H9 (cell line): ENCODE measurements around the gene AKAP1. TPM values are rescaled to one million over a fixed set of nuclear protein-coding genes. Genes with fewer than 3 reads are reported as not detected.
A peak's percentile ranks its signal among the peaks of the same experiment; 100 is the strongest.

Experiments
- DNase-seq: peaks from one replicate; pipeline ENCODE4 v3.0.0-alpha.2; 2017
- H2AFZ ChIP-seq: one replicate; pipeline ENCODE4 v1.6.1; 2013; ENCODE audit warnings: mild to moderate bottlenecking, low read length, control low read depth, moderate library complexity
- H2AK5ac ChIP-seq: 2 replicates; pipeline ENCODE4 v1.6.1; 2013; ENCODE audit warnings: low read length, control low read depth, mixed read lengths; ENCODE audit not compliant: insufficient read length
- H2BK120ac ChIP-seq: one replicate; pipeline ENCODE4 v1.6.1; 2013; ENCODE audit warnings: low read depth, mild to moderate bottlenecking, low read length, control low read depth, inconsistent platforms; ENCODE audit not compliant: poor library complexity, severe bottlenecking
- H2BK12ac ChIP-seq: 2 replicates; pipeline ENCODE4 v1.6.1; 2013; ENCODE audit warnings: low read length, control low read depth, mixed read lengths, low read depth; ENCODE audit not compliant: insufficient read length
- H2BK15ac ChIP-seq: 2 replicates; pipeline ENCODE4 v1.6.1; 2013; ENCODE audit warnings: low read depth, low read length, control low read depth
- H2BK20ac ChIP-seq: one replicate; pipeline ENCODE4 v1.6.1; 2013; ENCODE audit warnings: low read depth, mild to moderate bottlenecking, low read length, control low read depth, inconsistent platforms; ENCODE audit not compliant: poor library complexity, severe bottlenecking
- H2BK5ac ChIP-seq: 2 replicates; pipeline ENCODE4 v1.6.1; 2013; ENCODE audit warnings: low read length, control low read depth, mixed read lengths; ENCODE audit not compliant: insufficient read length
- H3K14ac ChIP-seq: 2 replicates; pipeline ENCODE4 v1.6.1; 2013; ENCODE audit warnings: low read length, control low read depth; ENCODE audit not compliant: insufficient read depth
- H3K18ac ChIP-seq: 2 replicates; pipeline ENCODE4 v1.6.1; 2013; ENCODE audit warnings: low read depth, mild to moderate bottlenecking, mixed read lengths, low read length, control low read depth; ENCODE audit not compliant: insufficient read length
- H3K23ac ChIP-seq: 2 replicates; pipeline ENCODE4 v1.6.1; 2013; ENCODE audit warnings: low read length, control low read depth, mixed read lengths, low read depth; ENCODE audit not compliant: insufficient read length
- H3K23me2 ChIP-seq: 2 replicates; pipeline ENCODE4 v1.6.1; 2013; ENCODE audit warnings: low read depth, mild to moderate bottlenecking, mixed read lengths, low read length, control low read depth; ENCODE audit not compliant: insufficient read length, poor library complexity, severe bottlenecking
- H3K27ac ChIP-seq: 2 replicates; pipeline ENCODE4 v1.5.1; 2013; ENCODE audit warnings: low read length, control low read depth, mixed read lengths, low read depth; ENCODE audit not compliant: insufficient read length
- H3K27me3 ChIP-seq: 2 replicates; pipeline ENCODE4 v1.6.1; 2013; ENCODE audit warnings: low read length, control low read depth, inconsistent platforms; ENCODE audit not compliant: insufficient read depth
- H3K4ac ChIP-seq: 2 replicates; pipeline ENCODE4 v1.6.1; 2013; ENCODE audit warnings: low read depth, mild to moderate bottlenecking, control low read depth, inconsistent platforms, low read length, moderate library complexity
- H3K4me1 ChIP-seq: 2 replicates; pipeline ENCODE4 v1.6.1; 2013; ENCODE audit warnings: low read length, control low read depth, inconsistent platforms; ENCODE audit not compliant: insufficient read depth
- H3K4me2 ChIP-seq: 2 replicates; pipeline ENCODE4 v1.6.1; 2013; ENCODE audit warnings: low read length, control low read depth, mixed read lengths; ENCODE audit not compliant: insufficient read length, insufficient read depth
- H3K56ac ChIP-seq: 2 replicates; pipeline ENCODE4 v1.6.1; 2013; ENCODE audit warnings: low read depth, mild to moderate bottlenecking, mixed read lengths, low read length, control low read depth; ENCODE audit not compliant: insufficient read length
- H3K79me1 ChIP-seq: 2 replicates; pipeline ENCODE4 v1.6.1; 2013; ENCODE audit warnings: low read depth, mild to moderate bottlenecking, moderate library complexity, low read length, control low read depth, inconsistent platforms; ENCODE audit not compliant: insufficient read depth, poor library complexity, severe bottlenecking
- H3K79me2 ChIP-seq: 2 replicates; pipeline ENCODE4 v1.6.1; 2013; ENCODE audit warnings: low read length, control low read depth, inconsistent platforms; ENCODE audit not compliant: insufficient read depth
- H3K9ac ChIP-seq: 2 replicates; pipeline ENCODE4 v1.6.1; 2013; ENCODE audit warnings: low read length, control low read depth, mixed read lengths; ENCODE audit not compliant: insufficient read length; ENCODE audit errors: extremely low read depth
- H3K9me3 ChIP-seq: one replicate; pipeline ENCODE4 v1.6.1; 2013; ENCODE audit warnings: low read depth, low read length, inconsistent platforms; ENCODE audit not compliant: control insufficient read depth
- H3T11ph ChIP-seq: one replicate; pipeline ENCODE4 v1.6.1; 2013; ENCODE audit warnings: mild to moderate bottlenecking, low read length, control low read depth, inconsistent platforms
- H4K20me1 ChIP-seq: one replicate; pipeline ENCODE4 v1.6.1; 2013; ENCODE audit not compliant: control insufficient read depth, insufficient read length, insufficient read depth
- H4K5ac ChIP-seq: 2 replicates; pipeline ENCODE4 v1.6.1; 2013; ENCODE audit warnings: low read depth, mild to moderate bottlenecking, mixed read lengths, low read length, control low read depth; ENCODE audit not compliant: insufficient read length
- H4K8ac ChIP-seq: replicated peaks from 2 replicates; pipeline ENCODE4 v1.6.1; 2013; ENCODE audit warnings: low read length, control low read depth, mixed read lengths, low read depth; ENCODE audit not compliant: insufficient read length
- H4K91ac ChIP-seq: 2 replicates; pipeline ENCODE4 v1.6.1; 2013; ENCODE audit warnings: low read depth, mild to moderate bottlenecking, moderate library complexity, mixed read lengths, low read length, control low read depth; ENCODE audit not compliant: insufficient read length
- H3K27ac Mint-ChIP-seq, 3 experiments: 2 replicates in 2 of 3; 3 replicates in 1 of 3; pipeline ENCODE4 v1.8.0; 2020 to 2021; ENCODE audit warnings: mixed read lengths in 3 of 3, mild to moderate bottlenecking in 1 of 3, moderate library complexity in 1 of 3
- H3K27me3 Mint-ChIP-seq: 2 replicates; pipeline ENCODE4 v1.8.0; 2021; ENCODE audit warnings: low read depth, mild to moderate bottlenecking, moderate library complexity, mixed read lengths
- H3K36me3 Mint-ChIP-seq, 3 experiments: 2 replicates in 2 of 3; 3 replicates in 1 of 3; pipeline ENCODE4 v1.8.0; 2020 to 2021; ENCODE audit warnings: low read depth in 3 of 3, mixed read lengths in 3 of 3; ENCODE audit not compliant: insufficient read depth in 1 of 3
- H3K4me1 Mint-ChIP-seq, 2 experiments: 2 replicates each; pipeline ENCODE4 v1.8.0; 2020; ENCODE audit warnings: mixed read lengths in 2 of 2
- H3K4me3 Mint-ChIP-seq, 2 experiments: 2 replicates in 1 of 2; 3 replicates in 1 of 2; pipeline ENCODE4 v1.8.0; 2020 to 2021; ENCODE audit warnings: mild to moderate bottlenecking in 2 of 2, mixed read lengths in 2 of 2, moderate library complexity in 1 of 2
- H3K9me3 Mint-ChIP-seq, 2 experiments: 2 replicates in 1 of 2; 3 replicates in 1 of 2; pipeline ENCODE4 v1.8.0; 2020; ENCODE audit warnings: mild to moderate bottlenecking in 2 of 2, mixed read lengths in 2 of 2, moderate library complexity in 1 of 2
- CTCF ChIP-seq: fragments of 200-600 bp; sonication (generic); conservative IDR thresholded peaks from 3 replicates; pipeline ENCODE4 v1.8.0; 2021; ENCODE audit warnings: antibody characterized with exemption, mild to moderate bottlenecking
- WGBS: extraction: QIAGEN DNeasy Blood & Tissue Kit; methylation state at CpG from one replicate; pipeline ENCODE4 v1.1.7; 2013; ENCODE audit warnings: missing lambda C conversion rate, low lambda C conversion rate, mixed read lengths; ENCODE audit not compliant: insufficient read length; ENCODE audit errors: extremely low coverage; 5-methylcytosine and 5-hydroxymethylcytosine counted together
- total RNA-seq: library from RNA; stranded (reverse); gene quantifications from 2 replicates; pipeline ENCODE4 v1.2.1, GENCODE V29; 2021

The AKAP1 gene
- total RNA-seq, 1 experiment from 2014 or later, result 61.2 TPM

- Histone ChIP-seq H4K91ac (no peak overlapping the region), H3K9ac (no peak overlapping the region), H3T11ph (no peak overlapping the region), H2BK120ac (no peak overlapping the region), H4K20me1 (no peaks in the 10 kb centered on the region), H2BK12ac (no peak overlapping the region), H3K9me3 (no peaks in the 10 kb centered on the region), H3K56ac (no peak overlapping the region), H3K79me1 (peaks cover 9% of the 10 kb centered on the region), H2AFZ (no peak overlapping the region), H4K8ac (no peak overlapping the region), H3K27ac (no peak overlapping the region), H3K18ac (no peak overlapping the region), H3K4me2 (no peak overlapping the region), H3K27me3 (no peaks in the 10 kb centered on the region), H3K23ac (no peak overlapping the region), H2BK15ac (no peak overlapping the region), H3K4ac (no peak overlapping the region), H2BK20ac (no peak overlapping the region), H3K79me2 (peaks cover 9% of the 10 kb centered on the region; the same call in 1 of the 2 replicates), H2AK5ac (no peak overlapping the region), H3K23me2 (no peaks in the 10 kb centered on the region), H2BK5ac (no peak overlapping the region), H4K5ac (no peak overlapping the region), H3K4me1 (peaks cover 2% of the 10 kb centered on the region; the same call in 1 of the 2 replicates), H3K14ac (no peak overlapping the region)
- Mint-ChIP-seq H3K27me3 (no peaks in the 10 kb centered on the region), H3K4me1 (peaks cover 61 to 72% of the 10 kb centered on the region in 2 experiments), H3K4me3 (no peak overlapping the region), H3K36me3 (peaks cover 9 to 30% (median 23%) of the 10 kb centered on the region in 3 experiments; a peak in 5 of 7 replicates), H3K27ac (peak overlapping the region in 2 of 3 experiments; percentile 69 to 76; a peak in 3 of 7 replicates), H3K9me3 (no peaks in the 10 kb centered on the region)
- DNase-seq, result no peak
- no CpG with 5 or more reads among the region's 8 CpGs for WGBS
- no peak for TF ChIP-seq CTCF
Observed at GRCh38 chr17:57105591-57105990, 20.5 kb downstream of the AKAP1 start.
